Activated CD8-positive, alpha-beta memory T cell treated with anti-CD3 and anti-CD28 coated beads, Interleukin-2, amount 50 U/mL, for 24 hours (primary cell): ENCODE data around the gene PER1.
A peak's percentile ranks its signal among the peaks of the same experiment; 100 is the strongest.
"Not testable (repeated sequence)": the region's sequence is repeated elsewhere in the genome, so short reads cannot be mapped to it uniquely, and the experiment has no call there.

Experiments
- DNase-seq: peaks from one replicate; pipeline ENCODE4 v3.0.0-alpha.2; 2020; ENCODE audit errors: extremely low read depth

PER1 gene

DNA sequence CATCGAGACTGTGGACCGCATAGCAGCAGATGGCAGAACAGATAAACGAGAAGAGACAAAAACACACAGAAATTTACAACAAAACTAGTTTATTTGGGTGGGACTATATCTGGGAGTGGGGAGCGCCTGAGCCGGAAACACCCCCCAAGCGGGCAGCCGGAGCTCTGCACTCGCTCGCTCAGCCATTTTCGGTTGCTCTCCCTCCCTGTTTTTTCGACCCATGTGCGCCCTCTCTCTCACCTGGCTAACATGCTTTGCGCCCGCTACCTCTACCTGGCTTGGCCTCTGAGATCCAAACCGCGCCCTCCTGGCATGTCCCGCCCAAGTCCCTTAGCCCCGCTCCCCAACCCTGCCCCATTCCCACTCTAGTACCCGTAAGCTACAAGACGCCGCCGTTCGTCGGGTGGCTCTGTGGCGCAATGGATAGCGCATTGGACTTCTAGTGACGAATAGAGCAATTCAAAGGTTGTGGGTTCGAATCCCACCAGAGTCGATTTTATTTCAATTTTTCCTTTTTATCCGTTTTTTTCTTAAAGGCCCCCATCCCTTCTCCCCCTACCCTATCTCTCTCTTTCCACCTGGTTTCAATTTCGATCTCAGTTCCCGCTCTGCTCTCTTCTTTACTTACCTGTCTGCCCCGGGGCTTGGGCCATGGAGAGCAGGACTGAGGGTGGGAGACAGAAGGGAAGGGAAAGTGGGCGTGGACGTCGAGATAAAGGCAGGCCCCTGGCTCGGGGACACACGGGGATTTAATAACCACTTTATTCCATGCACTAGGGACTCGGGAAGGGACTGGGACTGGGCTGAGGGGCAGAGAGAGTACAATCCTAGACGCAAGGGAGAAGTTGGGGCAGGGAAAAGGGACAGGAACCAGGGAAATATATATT lies 31.4 kb downstream of the PER1 start:
- peak; percentile 50 for DNase-seq

- peak; percentile 86 for DNase-seq
Observed at GRCh38 chr17:8119581-8120519, 32.4 kb downstream of the PER1 start.

DNA sequence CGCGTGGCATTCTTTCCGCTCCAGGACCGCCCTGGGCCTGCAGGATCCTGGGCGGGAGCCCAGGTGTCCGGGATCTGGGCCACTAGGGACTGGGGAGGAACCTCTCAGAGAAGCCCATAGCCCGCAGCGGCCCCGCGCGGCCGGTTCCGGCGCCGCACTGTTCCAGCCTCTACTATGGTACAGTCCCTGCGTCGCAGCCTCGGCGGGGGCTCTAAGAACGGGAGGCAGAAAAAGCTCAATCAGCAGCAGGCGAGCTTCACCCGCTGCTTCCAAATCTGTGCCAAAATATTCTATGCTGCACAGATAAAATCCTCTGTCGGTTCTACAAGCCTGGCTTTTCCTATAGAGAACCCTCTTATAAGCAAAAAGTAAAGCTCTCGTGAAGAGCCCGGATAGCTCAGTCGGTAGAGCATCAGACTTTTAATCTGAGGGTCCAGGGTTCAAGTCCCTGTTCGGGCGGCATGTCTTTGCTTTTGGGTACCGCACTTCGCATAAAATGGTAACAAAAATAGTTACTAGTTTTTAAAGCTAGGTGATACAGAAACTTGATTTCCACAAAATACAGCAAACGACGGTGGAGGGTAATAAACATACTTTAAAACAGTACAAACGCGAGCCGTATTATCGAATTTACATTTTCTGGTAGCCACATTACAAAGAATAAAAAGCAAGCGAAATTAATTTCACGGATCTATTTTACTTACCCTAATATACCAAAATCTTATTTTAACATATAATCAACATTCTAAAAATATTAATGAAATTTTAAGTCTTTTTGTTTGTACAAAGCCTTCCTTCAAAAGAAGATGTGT lies 33.2 kb downstream of the PER1 start:
- peak; percentile 65 for DNase-seq

DNA sequence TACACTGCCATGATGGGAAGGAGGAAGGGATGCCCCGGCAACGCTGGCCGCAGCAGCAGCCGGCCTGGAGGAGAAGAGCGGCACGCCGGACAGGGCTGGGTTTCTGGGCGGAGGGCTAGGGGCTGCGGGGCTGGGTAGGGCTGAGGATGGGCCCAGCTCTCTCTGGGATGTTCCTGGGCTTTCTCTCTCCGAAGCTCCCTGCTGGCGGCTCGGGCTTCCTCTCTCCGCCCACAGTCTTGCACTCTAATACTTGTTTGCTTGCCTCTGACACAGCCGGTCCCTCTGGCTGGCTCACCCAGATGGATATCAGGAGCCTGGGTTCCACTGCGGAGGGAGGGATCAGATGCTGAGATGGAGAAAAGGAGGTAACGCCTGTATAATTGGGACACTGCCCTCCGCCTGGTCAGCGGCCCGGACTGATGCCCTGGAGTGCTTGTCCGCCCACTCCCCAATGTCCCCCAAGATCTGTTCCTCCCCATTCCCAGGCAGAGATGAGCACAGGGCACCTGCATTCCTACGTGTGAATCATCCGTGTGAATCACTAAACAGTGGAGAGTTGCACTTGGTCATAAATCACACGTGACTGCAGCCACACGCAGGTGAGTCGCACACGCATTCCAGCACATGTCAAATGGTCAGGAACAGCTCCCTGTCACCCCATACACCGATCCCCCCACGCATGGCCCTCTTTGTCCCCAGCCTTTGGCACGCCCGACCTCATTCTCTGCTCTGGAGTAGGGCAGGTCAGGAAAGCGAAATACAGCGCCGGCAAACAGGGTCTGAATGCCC lies 34.0 kb downstream of the PER1 start, which contains the start of gene ALOXE3:
ALOXE3 (minus strand) TSS at position 535 of the 789 bp plus-strand sequence; CDS start at position 11, 524 bp downstream.
- no peak for DNase-seq

DNA sequence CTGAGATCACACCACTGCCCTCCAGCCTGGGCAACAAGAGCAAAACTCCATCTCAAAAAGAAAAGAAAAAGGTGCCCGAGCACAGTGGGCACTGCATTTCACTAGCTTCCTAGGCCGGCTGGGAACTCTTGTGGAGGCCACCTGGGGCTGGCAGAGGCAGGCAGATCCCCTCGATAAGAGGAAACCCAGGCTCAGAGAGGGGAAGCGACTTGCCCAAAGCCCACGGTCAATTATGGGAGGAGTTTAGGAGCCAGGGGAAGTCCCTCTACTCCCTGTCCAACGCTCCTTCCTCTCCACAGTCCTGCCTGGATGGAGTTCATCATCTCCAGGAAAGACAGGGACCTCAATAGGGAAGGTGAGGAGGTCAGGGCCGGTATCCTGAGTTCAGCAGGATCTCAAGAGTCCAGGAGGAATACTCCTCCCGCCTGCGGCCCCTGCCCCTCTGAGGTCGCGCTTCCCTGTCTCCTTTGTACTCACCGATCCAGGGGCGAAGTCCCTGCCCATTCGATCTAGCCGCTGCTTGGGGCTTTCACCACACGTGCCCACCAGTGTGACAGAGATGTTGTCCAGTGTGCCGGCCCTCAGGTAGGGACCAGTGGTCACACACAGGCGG lies 34.7 kb downstream of the PER1 start:
- DNase-seq = no peak

DNA sequence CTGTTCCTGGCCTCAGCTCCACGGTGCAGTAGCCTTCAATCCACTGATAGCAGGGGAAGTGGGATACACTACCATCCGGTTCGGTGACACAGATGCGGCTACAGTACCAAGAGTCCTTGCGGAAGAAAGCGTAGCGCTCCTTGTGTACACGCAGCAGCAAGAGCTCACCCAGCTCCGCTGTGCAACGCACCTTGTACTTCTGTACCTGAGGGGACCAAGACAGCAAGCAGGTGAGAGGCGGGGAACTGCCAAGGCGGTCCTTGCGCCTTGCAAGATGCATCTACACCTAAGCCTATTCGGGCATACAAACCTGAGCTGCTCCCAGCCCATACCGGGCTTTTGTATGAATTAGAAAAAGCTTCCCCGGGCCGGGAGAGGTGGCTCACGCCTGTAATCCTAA lies 35.4 kb downstream of the PER1 start:
- DNase-seq = no peak

GRCh38 chr17:8110907-8111306 lies 41.3 kb downstream of the PER1 start:
- DNase-seq = no peak

- DNase-seq = no peak
Observed at GRCh38 chr17:8110456-8110804, 41.8 kb downstream of the PER1 start.

DNA sequence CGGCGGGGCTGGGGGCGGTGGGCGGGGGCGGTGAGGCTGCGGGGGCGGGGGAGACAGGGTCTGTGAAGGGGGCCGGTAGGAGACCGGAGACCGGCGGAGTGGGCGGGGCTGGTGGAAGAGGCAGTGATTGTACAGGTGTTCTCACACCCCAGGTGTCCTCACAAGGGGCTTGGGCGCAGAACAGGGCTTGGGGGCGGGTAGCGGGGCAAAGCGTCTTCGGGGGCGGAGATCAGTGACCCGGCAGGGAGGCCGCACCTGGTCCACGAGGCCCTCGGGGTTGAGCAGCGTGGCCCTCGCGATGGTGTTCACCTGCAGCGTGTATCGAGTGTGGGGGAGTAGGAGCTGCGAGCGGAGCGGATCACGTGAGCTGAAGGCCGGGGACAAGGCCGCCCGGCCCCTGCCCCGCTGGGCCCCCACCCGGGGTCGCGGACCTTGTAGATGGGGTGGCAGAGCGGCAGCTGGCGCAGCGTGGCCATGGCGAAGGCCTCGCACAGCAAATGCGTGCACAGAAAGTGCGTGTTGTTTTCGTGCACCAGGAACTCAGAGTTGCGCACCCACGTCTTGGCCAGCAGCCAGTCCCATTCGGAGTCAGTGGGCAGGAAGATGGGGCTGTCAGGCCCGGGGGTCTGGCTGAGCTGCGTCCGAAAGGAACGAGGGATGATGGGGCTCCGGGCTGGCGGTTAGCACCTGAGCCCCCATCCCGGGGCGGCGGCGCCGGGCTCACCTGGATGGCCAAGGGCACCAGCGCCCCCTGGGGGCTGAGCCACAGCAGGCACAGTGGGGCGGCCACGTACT lies 42.3 kb downstream of the PER1 start:
- DNase-seq = no peak

- DNase-seq = no peak
Observed at GRCh38 chr17:8108972-8109660, 43.1 kb downstream of the PER1 start.

- DNase-seq = not testable (repeated sequence)
Observed at GRCh38 chr17:8106980-8107379, 45.2 kb downstream of the PER1 start.

DNA sequence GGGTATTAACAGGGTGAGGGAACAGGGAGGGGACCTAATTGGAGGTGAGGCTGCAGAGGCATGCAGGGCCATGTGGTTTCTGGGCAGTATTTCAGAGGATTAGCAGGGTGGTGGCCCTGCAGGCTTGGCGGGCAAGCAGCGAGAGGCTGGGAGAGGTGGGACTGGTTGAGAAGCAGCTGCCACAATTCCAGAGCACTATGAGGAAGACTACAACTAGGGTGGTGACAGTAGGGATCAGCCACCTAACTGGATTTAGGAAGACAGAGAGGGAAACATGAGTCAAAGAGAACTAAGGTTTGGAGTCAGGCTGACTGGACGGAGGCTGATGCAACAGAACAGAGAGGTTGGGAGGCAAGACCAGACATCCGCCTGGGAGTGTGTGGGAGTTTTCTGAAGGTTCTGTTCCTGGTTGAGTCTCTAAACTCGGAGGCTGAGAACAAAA lies 46.2 kb downstream of the PER1 start:
- no peak for DNase-seq

- no peak for DNase-seq
Observed at GRCh38 chr17:8104911-8105310, 47.3 kb downstream of the PER1 start.

- no peak for DNase-seq
Observed at GRCh38 chr17:8103549-8103948, 48.7 kb downstream of the PER1 start.

- DNase-seq = no peak
Observed at GRCh38 chr17:8101721-8102120, 50.5 kb downstream of the PER1 start.

GRCh38 chr17:8100763-8101162 lies 51.4 kb downstream of the PER1 start:
- no peak for DNase-seq

- DNase-seq = no peak
Observed at GRCh38 chr17:8100111-8100510, 52.1 kb downstream of the PER1 start.

GRCh38 chr17:8096541-8096940 lies 55.7 kb downstream of the PER1 start:
- DNase-seq = no peak

DNA sequence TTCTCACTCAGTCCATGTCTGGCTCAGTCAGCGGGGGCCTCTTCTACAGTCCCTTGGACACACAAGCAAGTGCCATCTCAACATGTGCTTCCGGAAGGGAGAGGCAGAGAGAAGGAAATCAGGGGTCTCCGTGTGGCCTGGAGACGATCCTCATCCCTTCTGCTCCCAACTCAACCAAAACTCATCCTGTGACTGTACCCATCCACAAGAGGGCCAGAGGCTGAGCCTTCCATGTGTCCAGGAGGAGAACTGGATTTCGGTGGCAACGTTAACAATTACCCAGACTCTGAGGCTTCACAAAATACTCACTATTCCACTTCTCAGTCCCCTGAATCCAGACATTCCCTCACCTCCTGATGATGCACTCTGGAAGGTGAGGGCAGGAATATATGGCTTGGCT lies 56.8 kb downstream of the PER1 start:
- no peak for DNase-seq
